SK-N-MC (cell line): ENCODE measurements around the gene ADPGK.
"Not testable (repeated sequence)": the region's sequence is repeated elsewhere in the genome, so short reads cannot be mapped to it uniquely, and the experiment has no call there.

Source experiments
- EZH2 ChIP-seq: fragments of 200-600 bp; sonication (generic); IDR thresholded peaks from one replicate; pipeline ENCODE4 v1.6.1; 2017; ENCODE audit warnings: antibody characterized with exemption
- POLR2AphosphoS5 ChIP-seq: IDR thresholded peaks from 2 replicates; pipeline ENCODE4 v1.6.1; 2012; ENCODE audit warnings: mild to moderate bottlenecking, low read depth, low read length, borderline replicate concordance

GRCh38 chr15:72728249-72728648 is 55.3 kb downstream of the ADPGK start:
- not testable (repeated sequence) for TF ChIP-seq POLR2AphosphoS5, EZH2
